Tibial artery (tissue), 4 donors: ENCODE data around the gene ZNF18.
A peak's percentile ranks its signal among the peaks of the same experiment; 100 is the strongest.
"Not testable (repeated sequence)": the region's sequence is repeated elsewhere in the genome, so short reads cannot be mapped to it uniquely, and the experiment has no call there.

Experiments
- DNase-seq, 2 donors: peaks; one replicate each; pipeline ENCODE4 v3.0.0-alpha.2; 2019
- H3K27ac ChIP-seq, 2 donors: fragments of 200-600 bp; sonication (generic) in 1 of 2; 1 replicate in 1 of 2; 2 replicates in 1 of 2; pipeline ENCODE4 v1.5.1; 2018 to 2019; ENCODE audit warnings: mild to moderate bottlenecking in 1 of 2
- H3K27me3 ChIP-seq, 2 donors: fragments of 200-600 bp; sonication (generic) in 1 of 2; one replicate each; pipeline versions ENCODE4 v1.5.1 to v1.6.0; 2016 to 2019
- H3K36me3 ChIP-seq, 3 donors: fragments of 200-600 bp; sonication (generic) in 2 of 3; one replicate each; pipeline ENCODE4 v1.5.1; 2016 to 2019; ENCODE audit warnings: mild to moderate bottlenecking in 2 of 3
- H3K4me1 ChIP-seq, 4 donors: fragments of 200-600 bp; sonication (generic) in 2 of 4; 1 replicate in 3 of 4; 2 replicates in 1 of 4; pipeline ENCODE4 v1.5.1; 2016 to 2019
- H3K4me3 ChIP-seq, 2 donors: fragments of 200-600 bp; sonication (generic) in 1 of 2; 1 replicate in 1 of 2; 2 replicates in 1 of 2; pipeline ENCODE4 v1.5.1; 2018 to 2019; ENCODE audit warnings: mild to moderate bottlenecking in 2 of 2
- H3K9me3 ChIP-seq, 3 donors: fragments of 200-600 bp; sonication (generic) in 1 of 3; one replicate each; pipeline ENCODE4 v1.5.1; 2016 to 2019
- CTCF ChIP-seq, 2 experiments: fragments of 200-600 bp in 1 of 2; fragments of 450-650 bp in 1 of 2; IDR thresholded peaks; one replicate each; pipeline ENCODE4 v1.5.1; 2017 to 2019; ENCODE audit warnings: antibody characterized with exemption in 2 of 2, mild to moderate bottlenecking in 1 of 2, moderate library complexity in 1 of 2
- intact Hi-C: fragments of 100-400 bp; cut with DNase I; formaldehyde crosslinking; loops from one replicate; pipeline ENCODE4 v1.15.0; 2023; ENCODE audit warnings: low total_unique reads

Gene ZNF18

GRCh38 chr17:11986179-11986941 lies 10.9 kb downstream of the ZNF18 start:
- DNase-seq: peak; percentile 48 to 68
- H3K36me3 ChIP-seq: peaks cover 26 to 48% (median 43%) of the 10 kb centered on the region in 3 donors
- TF ChIP-seq CTCF (IDR thresholded peaks at IDR 0.05): no peak

DNA sequence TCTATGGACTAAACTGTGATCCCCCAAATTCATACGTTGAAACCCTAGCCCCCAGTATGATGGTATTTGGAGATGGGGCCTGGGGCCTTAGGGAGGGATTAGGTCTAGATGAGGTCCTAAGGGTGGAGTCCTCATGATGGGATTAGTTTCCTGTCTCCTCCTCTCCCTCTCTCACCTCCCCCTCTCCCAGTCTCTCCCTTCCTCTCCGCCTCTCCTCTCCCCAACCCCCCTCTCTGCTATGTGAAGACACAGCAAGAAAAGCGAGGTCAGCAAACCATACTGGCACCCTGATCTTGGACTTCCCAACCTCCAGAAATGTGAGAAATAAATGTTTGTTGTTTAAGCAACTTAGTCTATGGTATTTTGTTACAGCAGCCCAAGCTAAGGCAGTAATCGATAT lies 15.4 kb downstream of the ZNF18 start:
- H3K27ac ChIP-seq: no peak overlapping the region
- peaks cover 37 to 42% (median 41%) of the 10 kb centered on the region in 3 donors for H3K36me3 ChIP-seq
- TF ChIP-seq CTCF (IDR thresholded peaks at IDR 0.05): no peak
- no peaks in the 10 kb centered on the region for H3K27me3 ChIP-seq
- H3K9me3 ChIP-seq: no peaks in the 10 kb centered on the region
- intact Hi-C loops: no loop called here
- DNase-seq: no peak
- H3K4me1 ChIP-seq: peaks cover 0 to 4% (median 0%) of the 10 kb centered on the region in 4 donors
- no peak overlapping the region for H3K4me3 ChIP-seq

More at GRCh38 chr17:11986179-11986941, 10.9 kb downstream of the ZNF18 start:
- intact Hi-C loops: no loop called here
- Histone ChIP-seq H3K9me3 (no peaks in the 10 kb centered on the region), H3K4me3 (no peak overlapping the region), H3K27ac (no peak overlapping the region), H3K27me3 (no peaks in the 10 kb centered on the region), H3K4me1 (peaks cover 0 to 4% (median 0%) of the 10 kb centered on the region in 4 donors)

GRCh38 chr17:11980813-11981212 lies 16.5 kb downstream of the ZNF18 start:
- peaks cover 39 to 44% (median 41%) of the 10 kb centered on the region in 3 donors for H3K36me3 ChIP-seq
- H3K4me1 ChIP-seq: no peaks in the 10 kb centered on the region
- no peak overlapping the region for H3K27ac ChIP-seq
- H3K4me3 ChIP-seq: no peak overlapping the region
- no peaks in the 10 kb centered on the region for H3K9me3 ChIP-seq
- DNase-seq: no peak
- H3K27me3 ChIP-seq: no peaks in the 10 kb centered on the region
- TF ChIP-seq CTCF (IDR thresholded peaks at IDR 0.05): no peak
- intact Hi-C loops: no loop called here

DNA sequence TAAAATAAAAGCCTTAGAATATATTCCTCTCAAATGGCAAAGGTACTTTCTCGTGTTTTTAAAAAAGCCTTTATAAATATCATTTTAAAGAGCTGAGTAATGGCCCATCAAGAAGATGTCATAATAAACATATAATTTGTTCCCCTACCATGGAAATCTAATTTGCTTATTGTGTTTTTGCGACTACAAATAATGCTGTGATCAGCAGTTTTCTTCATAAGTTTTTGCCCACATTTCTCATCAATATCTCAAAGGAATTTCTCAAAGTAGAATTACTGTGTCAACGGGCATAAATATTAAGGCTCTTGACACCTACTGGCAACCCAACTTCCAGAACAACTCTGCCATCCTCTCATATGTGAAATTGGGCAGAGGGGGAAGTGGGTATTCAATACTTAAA lies 17.5 kb downstream of the ZNF18 start:
- H3K27me3 ChIP-seq: no peaks in the 10 kb centered on the region
- no peak for TF ChIP-seq CTCF (IDR thresholded peaks at IDR 0.05)
- no peak for DNase-seq
- no peak overlapping the region for H3K27ac ChIP-seq
- H3K4me3 ChIP-seq: no peak overlapping the region
- no peaks in the 10 kb centered on the region for H3K4me1 ChIP-seq
- intact Hi-C loops: no loop called here
- peaks cover 34 to 44% (median 39%) of the 10 kb centered on the region in 3 donors for H3K36me3 ChIP-seq
- H3K9me3 ChIP-seq: no peaks in the 10 kb centered on the region

DNA sequence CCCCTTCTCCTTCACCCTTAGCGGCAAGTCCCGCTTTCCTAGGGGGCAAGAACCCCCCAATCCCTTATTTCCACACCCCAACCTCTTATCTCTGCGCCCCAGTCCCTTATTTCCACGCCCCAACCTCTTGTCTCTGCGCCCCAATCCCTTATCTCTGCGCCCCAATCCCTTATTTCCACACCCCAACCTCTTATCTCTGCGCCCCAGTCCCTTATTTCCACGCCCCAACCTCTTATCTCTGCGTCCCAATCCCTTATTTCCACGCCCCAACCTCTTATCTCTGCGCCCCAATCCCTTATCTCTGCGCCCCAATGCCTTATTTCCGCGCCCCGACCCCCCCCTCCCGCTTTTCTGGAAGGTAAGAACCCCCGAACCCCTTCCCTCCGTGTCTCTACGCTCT lies 24.5 kb downstream of the ZNF18 start:
- peaks cover 14 to 19% (median 16%) of the 10 kb centered on the region in 3 donors for H3K36me3 ChIP-seq
- H3K4me3 ChIP-seq, DNase-seq, H3K27ac ChIP-seq, H3K4me1 ChIP-seq, H3K27me3 ChIP-seq, H3K9me3 ChIP-seq, intact Hi-C loops: not testable (repeated sequence)

DNA sequence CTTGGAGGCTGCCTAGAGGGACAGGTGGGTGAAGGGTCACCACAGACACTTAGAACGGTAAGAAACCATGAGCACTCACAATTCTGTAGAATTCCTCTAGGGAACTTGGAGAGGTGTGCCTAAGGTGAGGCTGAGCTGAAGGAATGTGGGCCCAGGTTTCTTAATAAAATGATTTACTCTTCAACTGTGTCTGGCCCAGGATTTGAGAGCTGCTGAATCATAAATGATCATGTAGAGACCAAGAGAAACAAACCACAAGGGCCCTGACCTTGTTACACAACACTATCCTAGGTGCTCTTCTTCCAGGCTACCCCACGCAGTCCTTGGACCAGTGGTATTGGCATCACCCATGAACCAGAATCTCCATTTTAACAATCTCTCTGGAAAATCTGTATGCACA lies 27.7 kb downstream of the ZNF18 start:
- H3K4me3 ChIP-seq: no peak overlapping the region
- H3K27ac ChIP-seq: no peak overlapping the region
- H3K9me3 ChIP-seq: peaks cover 0 to 32% (median 3%) of the 10 kb centered on the region in 3 donors
- intact Hi-C loops: no loop called here
- H3K4me1 ChIP-seq: no peaks in the 10 kb centered on the region
- peaks cover 4 to 15% (median 8%) of the 10 kb centered on the region in 3 donors for H3K36me3 ChIP-seq
- H3K27me3 ChIP-seq: no peaks in the 10 kb centered on the region
- DNase-seq: no peak
- no peak for TF ChIP-seq CTCF (IDR thresholded peaks at IDR 0.05)
